MM.1S (cell line): Measurements from ENCODE around the gene LRRC4C.
"Not testable (repeated sequence)": the region's sequence is repeated elsewhere in the genome, so short reads cannot be mapped to it uniquely, and the experiment has no call there.

ENCODE experiments used
- DNase-seq: peaks from one replicate; pipeline ENCODE4 v3.0.0-alpha.2; 2015
- H2AFZ ChIP-seq: fragments of 300-600 bp; sonication (generic); 2 replicates; pipeline ENCODE4 v1.6.0; 2016; ENCODE audit warnings: antibody characterized with exemption, low read length
- H3F3A ChIP-seq: fragments of 300-600 bp; sonication (generic); 2 replicates; pipeline ENCODE4 v1.6.1; 2016; ENCODE audit warnings: mild to moderate bottlenecking, antibody characterized with exemption, low read length, moderate library complexity, mixed read lengths; ENCODE audit not compliant: insufficient read depth
- H3K27ac ChIP-seq: fragments of 300-600 bp; sonication (generic); 2 replicates; pipeline ENCODE4 v1.5.1; 2016; ENCODE audit warnings: mild to moderate bottlenecking, low read length
- H3K27me3 ChIP-seq: fragments of 300-600 bp; sonication (generic); replicated peaks from 2 replicates; pipeline ENCODE4 v1.6.0; 2016; ENCODE audit warnings: low read length; ENCODE audit not compliant: insufficient read depth
- H3K36me3 ChIP-seq: fragments of 300-600 bp; sonication (generic); replicated peaks from 2 replicates; pipeline ENCODE4 v1.6.1; 2016; ENCODE audit warnings: mild to moderate bottlenecking, low read length, mixed read lengths; ENCODE audit not compliant: insufficient read depth
- H3K4me1 ChIP-seq: fragments of 300-600 bp; sonication (generic); 2 replicates; pipeline ENCODE4 v1.6.1; 2016; ENCODE audit warnings: low read length, mixed read lengths
- H3K4me2 ChIP-seq: fragments of 300-600 bp; sonication (generic); 2 replicates; pipeline ENCODE4 v1.6.0; 2016; ENCODE audit warnings: low read depth, low read length
- H3K4me3 ChIP-seq: fragments of 300-600 bp; sonication (generic); 2 replicates; pipeline ENCODE4 v1.5.1; 2016; ENCODE audit warnings: low read length, mixed read lengths
- H3K79me2 ChIP-seq: fragments of 300-600 bp; sonication (generic); 2 replicates; pipeline ENCODE4 v1.6.1; 2016; ENCODE audit warnings: mixed run types, low read length, mixed read lengths
- H3K9ac ChIP-seq: fragments of 300-600 bp; sonication (generic); 2 replicates; pipeline ENCODE4 v1.6.1; 2016; ENCODE audit warnings: low read length, mixed read lengths
- H3K9me2 ChIP-seq: fragments of 300-600 bp; sonication (generic); replicated peaks from 2 replicates; pipeline ENCODE4 v1.6.1; 2016; ENCODE audit warnings: mild to moderate bottlenecking, low read length, mixed read lengths; ENCODE audit not compliant: insufficient read depth
- H3K9me3 ChIP-seq: fragments of 300-600 bp; sonication (generic); replicated peaks from 2 replicates; pipeline ENCODE4 v1.6.1; 2016; ENCODE audit warnings: mild to moderate bottlenecking, low read length, mixed read lengths; ENCODE audit not compliant: insufficient read depth
- H4K20me1 ChIP-seq: fragments of 300-600 bp; sonication (generic); 2 replicates; pipeline ENCODE4 v1.6.1; 2016; ENCODE audit warnings: mild to moderate bottlenecking, low read length, moderate library complexity, mixed read lengths; ENCODE audit not compliant: insufficient read depth
- CTCF ChIP-seq: fragments of 300-600 bp; sonication (generic); IDR thresholded peaks from 2 replicates; pipeline ENCODE4 v1.5.1; 2016; ENCODE audit warnings: antibody characterized with exemption, low read length, mixed read lengths
- EZH2 ChIP-seq: fragments of 300-600 bp; sonication (generic); optimal IDR thresholded peaks from 2 replicates; pipeline ENCODE3; 2017; ENCODE audit warnings: low read depth, mild to moderate bottlenecking, antibody characterized with exemption, low read length, mixed read lengths
- EZH2phosphoT487 ChIP-seq: fragments of 300-600 bp; sonication (generic); IDR thresholded peaks from 2 replicates; pipeline ENCODE4 v1.6.1; 2018; ENCODE audit warnings: antibody characterized with exemption, low read length

Gene LRRC4C

GRCh38 chr11:40867991-40868632, 591.3 kb downstream of the LRRC4C start:
- TF ChIP-seq EZH2 = no peak
- Histone ChIP-seq H2AFZ (no peak overlapping the region), H3K36me3 (no peaks in the 10 kb centered on the region), H3K4me1 (no peaks in the 10 kb centered on the region), H3K27ac (no peak overlapping the region), H3K79me2 (no peaks in the 10 kb centered on the region), H3F3A (no peaks in the 10 kb centered on the region), H3K27me3 (no peaks in the 10 kb centered on the region), H3K4me2 (no peak overlapping the region), H3K9me2 (no peaks in the 10 kb centered on the region), H3K9ac (no peak overlapping the region), H3K4me3 (no peak overlapping the region), H3K9me3 (no peaks in the 10 kb centered on the region), H4K20me1 (no peaks in the 10 kb centered on the region)
- no peak for DNase-seq

- H3K36me3 ChIP-seq, H3K4me1 ChIP-seq, H3K27ac ChIP-seq, H3K4me3 ChIP-seq, H3K27me3 ChIP-seq, H4K20me1 ChIP-seq, H3K9me2 ChIP-seq, H3K79me2 ChIP-seq, H3K9me3 ChIP-seq, H3K9ac ChIP-seq, H3K4me2 ChIP-seq, DNase-seq, H3F3A ChIP-seq, H2AFZ ChIP-seq: not testable (repeated sequence)
These were observed 601.7 kb downstream of the LRRC4C start for GRCh38 chr11:40857754-40858153.

GRCh38 chr11:40842750-40843339, 616.6 kb downstream of the LRRC4C start:
- H3K9me2 ChIP-seq = no peaks in the 10 kb centered on the region

GRCh38 chr11:40841231-40841630, 618.2 kb downstream of the LRRC4C start:
- Histone ChIP-seq H3K9me3 (no peaks in the 10 kb centered on the region), H3K4me1 (no peaks in the 10 kb centered on the region), H3K4me3 (no peak overlapping the region), H3K9ac (no peak overlapping the region), H2AFZ (no peak overlapping the region), H3K79me2 (no peaks in the 10 kb centered on the region), H3F3A (no peaks in the 10 kb centered on the region), H3K4me2 (no peak overlapping the region), H4K20me1 (no peaks in the 10 kb centered on the region), H3K27me3 (no peaks in the 10 kb centered on the region), H3K27ac (no peak overlapping the region), H3K9me2 (no peaks in the 10 kb centered on the region), H3K36me3 (no peaks in the 10 kb centered on the region)
- no peak for DNase-seq
- TF ChIP-seq CTCF (no peak), EZH2 (no peak), EZH2phosphoT487 (no peak)

More at GRCh38 chr11:40842750-40843339, 616.6 kb downstream of the LRRC4C start:
- no peaks in the 10 kb centered on the region for H4K20me1 ChIP-seq
- H3K4me3 ChIP-seq = no peak overlapping the region
- no peak overlapping the region for H3K27ac ChIP-seq
- H3K4me1 ChIP-seq = no peaks in the 10 kb centered on the region
- no peaks in the 10 kb centered on the region for H3K36me3 ChIP-seq
- H3K79me2 ChIP-seq = no peaks in the 10 kb centered on the region
- no peaks in the 10 kb centered on the region for H3K27me3 ChIP-seq
- no peak overlapping the region for H3K4me2 ChIP-seq
- H2AFZ ChIP-seq = no peak overlapping the region
- no peaks in the 10 kb centered on the region for H3F3A ChIP-seq
- H3K9me3 ChIP-seq = no peaks in the 10 kb centered on the region
- H3K9ac ChIP-seq = no peak overlapping the region
- DNase-seq = no peak
- TF ChIP-seq EZH2 (no peak), CTCF (no peak), EZH2phosphoT487 (no peak)
